ENCODE data around the gene CISD3.

The CISD3 gene

DNA sequence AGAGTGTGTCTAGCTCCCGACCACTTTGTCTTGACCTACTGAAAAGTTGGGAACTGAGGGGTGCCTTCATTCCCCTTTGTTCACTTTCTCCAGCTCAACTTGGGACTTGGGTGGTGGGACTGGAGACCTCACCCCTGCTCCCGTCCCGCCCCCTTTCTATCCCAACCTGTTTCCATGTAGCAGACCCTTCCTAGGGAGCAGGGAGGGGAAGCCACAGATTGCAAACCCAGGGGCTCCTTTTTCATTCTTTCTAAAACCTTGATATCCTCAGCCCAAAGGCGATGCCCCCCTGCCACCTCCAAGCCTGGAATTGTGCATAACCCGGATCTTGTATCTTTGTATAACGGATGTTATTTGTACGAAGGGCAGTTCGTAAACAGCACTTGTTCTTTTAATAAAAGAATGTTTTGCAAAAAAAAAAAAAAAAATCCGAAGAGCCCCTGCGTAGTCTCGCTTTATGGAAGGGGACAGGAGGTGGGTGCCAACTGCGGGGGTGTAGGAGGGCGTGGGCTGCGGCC is 714 bp upstream of the CISD3 start:
- no peak for DNase-seq

DNA sequence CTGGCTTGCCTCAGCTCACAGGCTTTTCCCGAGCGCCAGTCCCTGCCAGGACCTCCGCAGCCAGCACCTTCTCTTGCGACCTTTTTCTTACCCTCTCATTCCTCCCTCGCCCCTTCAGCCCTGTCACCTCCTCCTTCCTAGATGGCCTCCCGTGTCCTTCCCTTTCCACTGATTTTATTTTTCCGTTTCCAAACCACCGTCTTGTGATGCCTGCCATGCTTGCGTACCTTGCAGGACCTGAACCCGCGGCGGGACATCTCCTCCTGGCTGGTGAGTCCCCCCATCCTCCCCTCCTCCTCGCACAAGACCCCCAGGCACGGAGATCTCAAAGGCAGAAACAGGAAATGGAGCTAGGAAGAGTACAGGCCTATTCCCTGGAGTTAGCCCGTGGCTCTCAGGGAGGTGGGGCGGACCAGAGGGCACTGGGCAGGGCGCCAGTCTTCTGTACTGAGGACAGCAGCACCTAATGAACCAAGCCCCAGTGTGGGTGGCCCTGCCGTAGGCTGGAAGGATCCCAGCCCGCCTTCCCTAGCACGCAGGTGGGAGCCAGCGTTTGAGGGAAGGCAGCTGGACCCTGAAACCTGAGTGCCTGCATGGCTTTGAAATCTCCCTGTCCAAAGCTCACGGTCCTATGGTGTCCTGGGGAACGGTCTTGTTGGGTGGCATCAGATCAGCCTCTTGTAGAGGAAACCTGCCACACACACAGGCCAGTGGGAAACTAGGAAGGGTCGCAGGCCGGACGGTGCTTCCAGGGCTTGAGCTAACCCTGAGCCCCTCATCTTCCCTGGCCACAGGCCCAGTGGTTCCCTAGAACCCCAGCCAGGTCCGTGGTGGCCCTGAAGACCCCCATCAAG is 612 bp downstream of the CISD3 start:
- DNase-seq, result no peak

DNA sequence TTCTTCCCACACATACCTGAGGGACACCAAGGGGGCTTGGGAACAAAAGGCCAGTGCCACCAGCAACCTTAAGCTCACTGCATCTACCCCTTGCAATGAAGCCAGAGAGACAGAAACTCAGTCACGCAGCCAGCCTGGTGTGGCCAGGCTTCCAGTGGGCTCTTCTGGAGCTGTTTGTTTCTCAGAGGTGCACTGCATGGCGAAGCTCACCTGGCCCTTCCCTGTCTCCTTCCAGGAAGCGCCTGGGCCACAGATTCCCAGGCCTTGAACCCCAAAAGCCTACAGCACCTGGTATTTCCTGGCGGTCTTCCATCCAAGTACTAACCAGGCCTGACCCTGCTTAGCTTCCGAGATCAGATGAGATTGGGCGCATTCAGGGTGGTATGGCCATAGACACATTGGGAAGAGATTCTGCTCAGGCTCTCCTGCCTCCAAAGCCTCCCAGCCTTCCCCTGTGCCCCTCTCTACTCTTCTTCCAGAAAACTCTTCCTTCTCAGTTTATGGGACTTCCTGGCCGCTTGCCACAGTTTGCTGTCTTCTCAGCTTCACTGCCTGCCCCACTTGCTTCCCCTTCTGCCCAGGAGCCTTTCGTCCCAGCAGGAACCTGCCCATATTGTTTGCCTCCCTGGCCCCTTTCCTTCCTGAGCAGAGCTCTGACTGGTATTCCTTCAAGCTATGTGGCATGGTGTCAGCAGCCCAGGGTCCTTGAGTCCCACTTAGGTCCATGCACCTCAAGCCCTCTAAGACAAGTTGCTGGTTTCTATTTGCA is 1.6 kb downstream of the CISD3 start:
- DNase-seq, result no peak

DNA sequence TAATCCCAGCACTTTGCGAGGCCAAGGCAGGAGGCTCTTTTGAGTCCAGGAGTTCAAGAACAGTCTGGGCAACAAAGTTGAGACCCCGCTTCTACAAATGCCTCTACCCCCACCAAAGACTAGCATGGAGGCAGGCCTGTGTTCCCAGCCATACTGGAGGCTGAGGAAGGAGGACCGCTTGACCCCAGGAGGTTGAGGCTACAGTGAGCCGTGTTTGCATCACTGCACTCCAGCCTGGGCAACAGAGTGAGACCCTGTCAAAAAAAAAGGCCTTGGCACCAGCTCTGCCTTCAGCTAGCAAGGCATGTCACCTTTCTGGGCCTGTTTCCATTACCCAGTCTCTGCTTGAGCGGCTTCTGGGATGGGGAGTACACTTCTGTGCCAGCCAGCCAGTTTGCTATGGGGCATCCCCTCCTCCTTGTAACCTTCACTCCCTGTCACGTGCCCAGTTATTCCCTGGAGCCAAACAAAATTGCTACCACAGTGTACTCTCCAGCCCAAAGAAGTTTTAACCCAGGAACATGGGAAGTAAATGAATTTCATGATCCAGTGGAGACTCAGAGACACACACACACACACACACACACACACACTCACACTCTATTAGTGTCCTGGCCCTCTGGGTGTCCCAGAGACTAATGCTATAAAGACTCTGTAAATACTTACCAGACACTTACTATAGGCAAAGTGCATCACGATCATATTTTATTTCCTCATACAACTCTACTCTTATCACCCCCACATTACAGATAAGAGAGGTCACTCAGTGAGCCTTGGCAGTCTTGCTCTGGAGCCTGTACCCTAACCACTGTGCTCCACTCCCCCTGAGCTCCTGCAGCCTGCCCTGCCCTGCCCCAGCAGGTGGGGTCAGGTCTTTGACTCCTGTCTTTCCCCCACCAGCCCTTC is 2.5 kb downstream of the CISD3 start:
- DNase-seq, result no peak

DNA sequence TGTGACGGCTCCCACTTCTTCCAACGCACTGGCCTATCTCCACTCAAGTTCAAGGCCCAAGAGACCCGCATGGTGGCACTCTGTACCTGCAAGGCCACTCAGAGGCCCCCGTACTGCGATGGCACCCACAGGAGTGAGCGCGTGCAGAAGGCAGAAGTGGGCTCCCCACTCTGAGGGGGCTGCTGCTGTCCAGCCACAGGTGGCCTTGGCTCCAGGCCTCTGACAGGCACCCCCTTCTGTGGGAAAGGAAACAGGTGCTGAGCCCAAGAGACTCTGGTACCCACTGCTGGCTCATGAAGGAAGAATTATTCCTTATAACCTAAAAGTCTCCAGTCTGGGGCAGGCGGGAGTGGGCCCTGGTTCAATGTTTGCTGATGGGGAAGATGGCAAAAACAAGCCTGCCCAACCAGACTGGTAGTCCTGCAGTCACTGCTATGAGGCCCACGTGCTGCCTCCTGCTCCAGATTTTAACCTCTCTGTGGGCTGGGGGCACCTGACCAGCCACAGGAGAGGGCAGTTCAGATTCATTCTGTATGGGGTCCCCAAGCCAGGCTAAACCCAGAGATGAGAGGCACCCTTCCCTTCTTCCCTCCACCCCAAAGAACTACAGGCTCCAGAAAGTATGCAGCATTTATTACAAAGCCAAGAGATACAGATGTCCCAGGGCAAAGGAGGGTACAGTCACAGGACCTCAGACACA is 3.3 kb downstream of the CISD3 start:
- DNase-seq, result no peak

DNA sequence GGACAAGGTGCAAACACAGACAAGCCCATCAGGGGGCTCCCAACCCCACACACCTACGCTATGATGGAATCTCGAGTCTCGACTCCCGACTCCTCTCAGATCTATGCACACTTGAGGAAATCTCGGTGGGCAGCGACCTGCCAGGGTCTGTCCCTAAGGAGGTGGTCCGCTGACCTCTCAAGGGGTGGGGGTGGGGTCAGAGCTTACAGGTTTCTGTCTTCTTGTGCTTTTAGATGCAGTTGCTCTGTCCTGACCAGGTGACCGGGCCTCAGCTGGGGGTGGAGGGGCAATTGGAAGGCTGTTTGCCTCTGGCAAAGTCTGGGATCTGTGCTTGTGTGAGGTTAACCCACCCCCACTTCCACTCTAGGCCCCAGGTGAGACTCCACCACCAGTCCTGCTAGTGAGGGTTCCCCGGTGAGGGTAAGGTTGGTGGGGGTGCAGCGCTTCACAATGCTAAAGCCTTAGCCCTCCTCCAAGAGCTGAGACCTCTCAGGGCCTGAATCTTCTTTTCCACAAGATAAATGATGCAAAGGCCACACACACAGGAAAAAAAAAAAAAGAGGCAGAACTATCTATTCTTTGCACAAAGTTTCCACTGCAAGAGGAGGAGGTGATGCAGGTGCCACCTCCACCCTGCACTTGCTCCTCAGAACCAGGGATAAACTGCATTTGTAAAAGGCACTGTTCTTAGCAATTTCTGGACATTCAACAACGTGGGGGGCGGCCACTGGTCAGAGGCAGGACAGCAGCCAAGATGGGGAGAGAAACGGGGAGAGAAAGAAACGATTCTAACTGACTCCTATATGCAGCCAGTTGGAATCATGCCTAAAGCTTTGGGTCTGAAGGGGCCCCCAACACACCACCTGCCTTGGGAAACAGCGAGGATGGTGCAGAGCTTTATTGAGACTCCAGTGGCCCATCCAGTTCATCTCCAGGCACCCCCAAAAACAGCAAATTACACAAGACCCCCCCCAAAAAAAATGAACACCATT is 4.1 kb downstream of the CISD3 start:
- no peak for DNase-seq

DNA sequence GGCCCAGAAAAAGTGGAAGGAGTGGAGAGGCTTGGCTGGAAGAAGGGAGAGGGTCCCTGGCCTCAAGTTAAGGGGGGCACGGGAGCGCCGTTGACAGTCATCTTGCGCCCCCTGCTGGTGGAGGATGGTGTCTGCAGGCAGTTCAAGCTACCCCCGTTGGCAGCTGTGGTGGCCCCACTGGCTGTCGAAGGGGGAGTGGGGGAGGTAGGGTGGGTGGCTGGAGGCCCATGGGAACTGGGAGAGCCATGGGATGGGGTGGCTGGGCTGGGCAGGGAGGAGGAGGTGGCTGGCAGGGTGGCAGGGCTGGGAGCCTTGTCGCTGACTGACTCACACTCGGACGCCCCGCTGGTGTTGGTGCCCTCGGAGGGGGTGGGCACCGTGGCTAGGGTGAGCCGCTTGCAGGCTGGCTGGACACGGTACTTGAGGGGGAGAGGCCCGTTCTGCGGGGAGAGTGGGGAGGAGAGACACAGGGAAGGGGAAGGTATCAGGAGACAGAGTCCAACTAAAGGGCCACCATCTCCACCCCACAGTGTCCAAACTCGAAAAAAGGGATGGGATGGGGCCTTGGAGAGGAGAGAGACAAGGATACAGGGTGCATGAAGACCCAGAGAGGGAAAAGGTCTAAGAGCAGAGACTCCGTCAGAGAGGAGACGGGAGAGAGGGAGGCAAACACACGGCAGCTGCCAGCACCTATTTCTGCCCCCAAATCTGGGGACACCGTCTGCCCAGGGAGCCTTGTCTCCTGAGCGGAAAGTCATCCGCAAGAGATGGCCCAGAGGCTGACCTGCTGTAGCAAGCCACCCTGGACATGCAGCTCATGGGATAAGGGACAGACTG is 5.2 kb downstream of the CISD3 start:
- peak; percentile 70 for DNase-seq

DNA sequence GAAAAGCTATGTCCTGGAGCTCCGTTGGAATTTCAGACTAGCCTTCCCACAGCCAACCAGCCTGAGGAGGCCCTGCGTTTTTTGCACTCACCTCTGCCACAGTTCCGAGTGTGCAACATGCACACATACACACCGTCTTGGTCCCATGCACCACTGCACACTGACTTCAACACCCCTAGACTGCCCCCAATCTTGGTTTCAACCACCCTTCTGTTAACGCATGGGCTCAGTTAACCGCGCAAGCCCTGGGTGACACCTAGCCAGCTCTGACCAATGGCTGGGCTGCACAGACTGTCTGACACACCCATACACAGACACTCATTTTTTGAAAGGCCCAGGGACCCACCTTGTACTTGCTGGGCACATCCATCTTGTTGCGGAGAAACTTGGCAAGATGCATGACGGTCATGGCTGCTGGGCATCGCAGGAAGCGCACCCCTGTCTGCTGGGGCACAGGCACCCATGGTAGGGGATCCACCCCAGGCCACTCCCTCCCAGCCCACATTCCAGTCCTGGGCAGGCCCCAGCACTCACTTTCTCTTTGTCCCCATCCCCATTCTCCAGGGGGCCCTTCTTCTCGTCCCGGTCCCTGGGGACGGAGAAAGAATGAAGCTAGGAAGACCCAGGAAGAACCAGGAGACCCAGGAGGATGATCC is 8.0 kb downstream of the CISD3 start:
- peak; percentile 15 for DNase-seq

DNA sequence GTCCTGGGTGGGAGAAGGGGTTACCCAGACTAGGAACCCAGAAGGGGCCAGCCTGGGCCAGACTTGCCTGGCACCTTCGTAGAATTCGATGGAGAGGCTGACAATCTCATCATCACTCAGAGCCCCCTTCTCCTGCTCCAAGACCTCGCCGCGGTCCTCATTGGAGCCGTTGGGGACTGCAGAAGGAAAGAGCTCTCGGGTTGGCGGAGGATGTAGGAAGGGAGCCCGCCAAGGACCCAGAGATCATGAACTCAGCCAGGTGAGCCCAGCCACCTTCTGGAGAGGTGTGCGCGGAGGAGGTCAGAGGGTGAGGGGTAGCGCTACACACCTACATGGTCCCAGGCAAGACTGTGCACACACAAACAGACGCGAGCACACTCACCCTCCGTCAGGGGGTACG is 8.5 kb downstream of the CISD3 start:
- no peak for DNase-seq

DNA sequence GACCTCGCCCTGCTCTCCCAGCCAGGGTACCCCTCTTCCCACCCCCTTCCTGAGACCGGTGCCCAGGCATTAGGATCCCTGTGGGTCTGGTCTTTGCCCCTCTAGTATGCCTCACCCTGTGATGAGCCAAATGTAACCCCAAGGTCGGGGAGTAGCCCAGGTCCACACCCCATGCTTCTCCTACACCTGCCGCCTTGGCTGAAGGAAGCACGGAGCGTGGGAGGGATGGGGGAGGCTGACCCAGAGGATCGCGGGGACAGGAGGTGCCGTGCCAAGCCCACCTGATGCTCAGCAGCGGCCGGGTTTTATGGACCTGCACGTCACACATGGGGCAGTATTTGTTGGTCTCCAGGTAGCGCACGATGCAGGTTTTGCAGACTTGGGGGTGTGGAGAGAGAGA is 9.2 kb downstream of the CISD3 start:
- DNase-seq, result peak; percentile 17

DNA sequence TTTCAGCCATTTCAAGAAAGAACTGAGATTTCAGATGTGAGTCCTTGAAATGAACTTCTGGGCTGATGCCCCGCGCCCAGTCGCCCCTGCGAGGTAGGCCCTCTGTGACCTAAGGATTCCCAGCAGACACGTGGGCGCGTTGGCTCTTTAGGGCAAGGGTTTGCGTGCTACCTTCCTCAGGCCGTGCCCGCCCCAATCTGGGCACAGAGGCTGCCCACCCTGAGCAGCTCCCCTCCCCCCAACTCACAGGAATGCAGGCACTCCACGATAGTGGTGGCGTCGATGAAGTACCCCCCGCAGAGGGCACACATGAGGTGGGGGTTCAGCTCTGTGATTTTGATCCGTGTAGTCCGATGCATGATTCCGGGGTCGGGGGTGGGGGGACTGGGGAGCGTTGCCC is 9.9 kb downstream of the CISD3 start:
- no peak for DNase-seq

DNA sequence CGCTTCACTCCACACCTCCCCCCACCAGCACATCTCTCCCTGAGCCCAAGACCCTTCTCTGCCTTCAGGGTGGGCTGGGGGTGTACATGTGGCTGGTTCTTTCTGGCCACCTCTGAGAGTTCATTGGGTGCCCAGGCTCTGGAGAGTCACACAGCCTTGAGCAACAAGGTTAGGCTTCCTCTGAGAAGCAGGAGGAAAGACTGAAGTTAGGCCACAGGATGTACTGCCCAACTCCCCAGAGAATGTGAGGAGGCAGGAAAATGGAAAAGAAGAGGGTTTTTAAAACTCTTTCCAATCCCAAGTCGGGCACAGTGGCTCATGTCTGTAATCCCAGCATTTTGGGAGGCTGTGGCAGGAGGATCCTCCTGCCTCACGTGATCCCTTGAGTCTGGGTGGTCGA is 10.7 kb downstream of the CISD3 start:
- DNase-seq, result no peak

DNA sequence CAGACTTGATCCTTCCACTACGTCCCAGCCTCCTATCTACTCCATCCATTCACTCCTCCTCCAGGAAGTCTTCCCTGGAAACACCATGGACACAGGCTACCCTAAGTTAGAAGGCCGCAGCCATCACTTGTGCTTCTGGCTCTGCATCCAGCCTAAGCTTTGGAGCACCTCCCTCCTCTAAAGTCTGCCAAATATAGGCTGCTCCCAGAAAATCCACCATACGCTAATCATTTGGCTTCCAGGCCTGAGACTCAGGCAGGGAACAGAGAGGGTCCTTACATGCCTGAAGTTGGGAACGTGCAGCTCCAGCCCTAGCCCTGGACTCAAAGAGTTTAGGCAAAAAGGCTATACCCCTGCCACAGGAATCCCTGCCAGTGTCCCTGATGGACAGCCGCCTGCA is 11.3 kb downstream of the CISD3 start:
- DNase-seq, result peak; percentile 51

DNA sequence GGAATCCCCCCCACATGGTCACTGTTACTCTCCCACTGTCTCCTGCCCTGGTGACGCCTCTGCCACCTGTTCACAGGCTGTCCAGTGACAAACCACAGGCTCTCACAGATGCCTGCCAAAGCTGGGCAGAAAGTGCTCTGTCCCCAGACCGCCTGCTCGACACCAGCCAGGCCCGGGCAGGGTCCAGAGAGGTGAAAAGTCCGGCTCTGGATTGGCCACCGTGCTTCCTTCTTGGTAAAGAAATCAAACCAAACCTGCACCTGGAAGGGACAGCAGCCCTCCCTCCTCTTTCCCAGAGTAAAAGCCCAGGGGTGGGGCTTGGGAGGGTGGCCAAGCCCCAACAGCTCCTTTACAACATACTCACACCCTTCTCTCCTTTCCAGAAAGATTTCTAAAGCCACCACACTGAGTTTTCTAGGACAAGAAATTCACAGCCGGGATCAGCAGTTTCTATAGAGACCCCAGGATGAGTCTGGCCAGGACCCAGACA is 11.8 kb downstream of the CISD3 start:
- peak; percentile 85 for DNase-seq

DNA sequence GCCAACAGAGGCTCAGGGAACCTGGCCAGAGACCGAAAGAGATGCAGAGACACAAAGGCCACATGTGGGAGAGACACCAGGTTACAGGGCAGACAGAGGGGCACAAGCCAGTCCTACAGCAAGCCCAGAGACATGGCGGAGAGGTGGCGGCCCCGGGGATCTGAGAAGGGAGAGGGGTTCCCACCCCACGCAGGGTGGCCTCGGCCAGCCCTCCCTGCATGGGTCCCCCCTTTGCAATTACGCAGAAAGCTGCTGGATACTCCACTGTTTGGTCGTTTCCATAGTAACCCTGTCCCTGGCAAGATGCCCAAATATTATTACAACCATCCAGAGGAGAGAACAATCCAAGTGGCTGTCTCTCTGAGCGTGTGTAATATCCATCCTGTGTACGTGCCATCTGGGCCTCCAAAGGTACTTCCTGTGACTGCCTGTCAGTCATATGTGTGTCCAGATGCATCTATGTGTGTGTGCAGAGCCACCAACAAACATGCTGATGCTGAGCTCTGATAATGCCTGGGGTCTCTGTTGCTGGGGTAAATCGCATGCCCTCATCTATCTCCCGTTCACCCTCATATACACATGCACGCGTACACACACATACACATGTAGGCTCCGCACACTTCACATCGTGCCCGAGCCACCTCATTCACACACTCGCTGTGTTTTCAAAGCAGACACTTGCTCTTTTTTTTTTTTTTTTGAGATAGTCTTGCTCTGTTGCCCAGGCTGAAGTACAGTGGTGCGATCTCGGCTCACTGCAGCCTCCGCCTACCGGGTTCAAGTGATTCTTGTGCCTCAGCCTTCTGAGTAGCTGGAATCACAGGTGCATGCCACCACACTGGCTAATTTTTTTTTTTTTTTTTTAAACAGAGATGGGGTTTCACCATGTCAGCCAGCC is 12.5 kb downstream of the CISD3 start:
- peak; percentile 94 for DNase-seq

DNA sequence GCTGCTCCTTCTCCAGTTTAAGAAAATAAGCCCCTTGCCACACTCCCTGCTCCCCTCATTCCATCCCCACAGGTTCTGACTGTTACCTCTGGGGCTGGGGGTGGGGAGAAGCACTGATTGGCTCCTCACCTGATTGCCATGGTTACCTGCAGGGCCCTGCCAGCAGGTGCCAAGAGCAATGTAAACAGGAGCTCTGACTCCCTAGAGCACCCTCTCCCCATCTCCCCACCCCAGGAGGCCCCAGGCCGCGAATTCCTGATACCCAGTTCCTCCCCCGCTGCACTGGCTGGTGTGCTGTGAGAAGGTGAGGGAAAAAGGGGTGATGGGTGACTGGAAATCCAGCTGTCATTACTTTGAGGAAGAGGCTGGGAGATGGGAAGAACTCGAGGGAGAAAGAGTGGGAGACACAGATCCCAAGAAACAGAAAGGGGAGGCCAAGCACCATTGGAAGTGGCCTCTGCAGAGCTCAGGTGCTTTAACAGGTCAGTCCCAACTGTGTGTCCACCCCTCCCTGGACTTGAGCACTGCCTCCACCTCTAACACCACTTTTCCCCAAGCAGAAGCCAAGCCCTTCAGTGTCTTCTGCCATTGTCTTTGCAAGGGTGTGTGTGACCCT is 13.5 kb downstream of the CISD3 start:
- peak; percentile 16 for DNase-seq

DNA sequence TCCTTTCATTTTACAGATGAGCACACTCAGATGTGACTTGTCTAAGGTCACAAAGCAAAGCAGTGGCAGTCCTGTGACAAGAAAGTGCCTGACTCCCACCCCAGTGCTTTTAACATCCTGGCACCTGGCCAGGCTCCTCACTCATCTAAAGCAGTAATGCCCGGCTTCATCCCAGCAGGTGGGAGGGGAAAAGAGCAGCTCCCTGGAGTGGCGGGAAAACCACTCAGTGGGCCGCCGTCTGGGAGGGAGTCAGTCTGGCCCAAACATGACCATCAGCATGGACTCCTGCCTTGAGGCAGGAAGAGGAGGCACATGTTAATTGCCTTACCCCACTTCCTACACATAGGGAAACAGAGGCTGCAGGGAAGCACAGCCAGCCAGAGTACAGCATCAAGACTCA is 15.4 kb downstream of the CISD3 start:
- peak; percentile 27 for DNase-seq
